Loucy (cell line): ENCODE results near the gene PLS1.
"Not testable (repeated sequence)": the region's sequence is repeated elsewhere in the genome, so short reads cannot be mapped to it uniquely, and the experiment has no call there.

Experiments
- H2AFZ ChIP-seq: fragments of 200-600 bp; sonication (generic); 2 replicates; pipeline ENCODE4 v1.6.0; 2016; ENCODE audit warnings: antibody characterized with exemption, mild to moderate bottlenecking, low read length, moderate library complexity
- H3F3A ChIP-seq: fragments of 200-600 bp; 2 replicates; pipeline ENCODE4 v1.6.0; 2016; ENCODE audit warnings: antibody characterized with exemption, low read depth, mild to moderate bottlenecking
- H3K27me3 ChIP-seq: fragments of 200-600 bp; sonication (generic); 2 replicates; pipeline ENCODE4 v1.6.1; 2014; ENCODE audit warnings: low read length, mild to moderate bottlenecking; ENCODE audit not compliant: insufficient read depth, poor library complexity, severe bottlenecking
- H3K36me3 ChIP-seq: fragments of 200-600 bp; sonication (generic); 2 replicates; pipeline ENCODE4 v1.6.1; 2016; ENCODE audit warnings: low read length; ENCODE audit not compliant: insufficient read depth
- H3K4me1 ChIP-seq: fragments of 200-600 bp; sonication (generic); 2 replicates; pipeline ENCODE4 v1.5.1; 2014; ENCODE audit warnings: low read length, mild to moderate bottlenecking; ENCODE audit not compliant: insufficient read depth, poor library complexity, severe bottlenecking
- H3K4me2 ChIP-seq: fragments of 200-600 bp; sonication (generic); 2 replicates; pipeline ENCODE4 v1.6.0; 2014; ENCODE audit warnings: antibody characterized with exemption, low read length, low read depth, mild to moderate bottlenecking; ENCODE audit not compliant: poor library complexity, severe bottlenecking
- H3K4me3 ChIP-seq: fragments of 200-600 bp; sonication (generic); 2 replicates; pipeline ENCODE4 v1.5.1; 2014; ENCODE audit warnings: low read length, mild to moderate bottlenecking, mixed read lengths; ENCODE audit not compliant: poor library complexity, severe bottlenecking
- H3K79me2 ChIP-seq: fragments of 200-600 bp; sonication (generic); 2 replicates; pipeline ENCODE4 v1.6.1; 2014; ENCODE audit warnings: low read length; ENCODE audit not compliant: insufficient read depth
- H3K9ac ChIP-seq: fragments of 200-600 bp; sonication (generic); 2 replicates; pipeline ENCODE4 v1.6.0; 2014; ENCODE audit warnings: mild to moderate bottlenecking, low read depth, low read length, moderate library complexity; ENCODE audit not compliant: poor library complexity, severe bottlenecking
- H3K9me2 ChIP-seq: fragments of 200-600 bp; sonication (generic); replicated peaks from 2 replicates; pipeline ENCODE4 v1.6.1; 2016; ENCODE audit warnings: low read depth, low read length, mixed read lengths
- H3K9me3 ChIP-seq: fragments of 200-600 bp; sonication (generic); 2 replicates; pipeline ENCODE4 v1.6.1; 2014; ENCODE audit warnings: mild to moderate bottlenecking, antibody characterized with exemption, low read length, low read depth; ENCODE audit not compliant: insufficient read depth
- H4K20me1 ChIP-seq: fragments of 200-600 bp; sonication (generic); 2 replicates; pipeline ENCODE4 v1.6.0; 2014; ENCODE audit warnings: antibody characterized with exemption, low read length, mild to moderate bottlenecking; ENCODE audit not compliant: insufficient read depth, poor library complexity, severe bottlenecking
- EZH2phosphoT487 ChIP-seq: fragments of 200-600 bp; IDR thresholded peaks from 2 replicates; pipeline ENCODE4 v1.6.1; 2018; ENCODE audit warnings: antibody characterized with exemption, mild to moderate bottlenecking, moderate library complexity, borderline replicate concordance
- TF ChIP-seq, protein P1 (sequence below): fragments of 200-600 bp; sonication (generic); conservative IDR thresholded peaks from 2 replicates; pipeline ENCODE4 v1.5.1; 2014; ENCODE audit warnings: mild to moderate bottlenecking, antibody characterized with exemption, low read length

PLS1 gene, protein sequence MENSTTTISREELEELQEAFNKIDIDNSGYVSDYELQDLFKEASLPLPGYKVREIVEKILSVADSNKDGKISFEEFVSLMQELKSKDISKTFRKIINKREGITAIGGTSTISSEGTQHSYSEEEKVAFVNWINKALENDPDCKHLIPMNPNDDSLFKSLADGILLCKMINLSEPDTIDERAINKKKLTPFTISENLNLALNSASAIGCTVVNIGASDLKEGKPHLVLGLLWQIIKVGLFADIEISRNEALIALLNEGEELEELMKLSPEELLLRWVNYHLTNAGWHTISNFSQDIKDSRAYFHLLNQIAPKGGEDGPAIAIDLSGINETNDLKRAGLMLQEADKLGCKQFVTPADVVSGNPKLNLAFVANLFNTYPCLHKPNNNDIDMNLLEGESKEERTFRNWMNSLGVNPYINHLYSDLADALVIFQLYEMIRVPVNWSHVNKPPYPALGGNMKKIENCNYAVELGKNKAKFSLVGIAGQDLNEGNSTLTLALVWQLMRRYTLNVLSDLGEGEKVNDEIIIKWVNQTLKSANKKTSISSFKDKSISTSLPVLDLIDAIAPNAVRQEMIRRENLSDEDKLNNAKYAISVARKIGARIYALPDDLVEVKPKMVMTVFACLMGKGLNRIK

DNA sequence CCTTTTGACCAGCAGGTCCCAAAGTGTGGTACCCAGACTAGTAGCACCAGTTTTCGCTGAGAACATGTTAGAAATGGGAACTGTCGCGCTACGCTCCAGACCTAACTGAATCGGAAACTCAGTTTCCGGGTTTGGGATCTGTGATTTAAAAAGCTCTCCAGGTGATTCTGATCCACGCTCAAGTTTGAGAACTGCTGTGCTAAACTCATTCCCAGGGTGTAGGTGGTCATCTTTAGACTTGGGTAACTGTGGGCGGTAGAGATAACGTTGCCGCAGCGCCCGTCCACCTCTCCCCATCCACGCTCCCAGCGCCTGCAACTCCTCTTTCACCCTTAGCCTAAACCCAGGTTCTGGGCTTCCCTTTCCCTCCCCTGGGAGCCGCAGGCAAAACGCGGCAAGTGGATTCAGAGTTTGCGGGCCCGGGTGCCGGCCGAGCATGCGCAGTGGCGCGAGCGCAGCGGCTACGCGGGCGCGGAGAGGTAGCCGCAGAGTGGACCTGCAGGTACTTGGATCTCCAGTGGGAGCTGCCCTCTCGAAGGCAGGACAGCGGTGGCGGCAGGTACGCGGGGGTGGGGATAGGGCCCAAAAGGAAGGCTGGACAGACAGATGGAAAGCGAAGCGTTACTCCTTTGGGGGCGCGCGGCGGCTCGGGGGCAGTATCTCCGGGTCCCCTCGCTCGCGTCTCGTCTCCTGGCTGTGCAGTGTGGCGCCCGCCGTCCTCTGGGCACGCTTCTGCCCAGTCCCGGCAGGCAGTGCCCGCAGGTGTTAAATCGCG, at the start of gene PLS1:
Gene PLS1, plus strand, starts transcription at position 443 of the 775 bp plus-strand sequence. CDS start 67,845 bp downstream, outside the sequence.
- TF ChIP-seq EZH2phosphoT487, result no peak
- TF ChIP-seq, protein P1, sequence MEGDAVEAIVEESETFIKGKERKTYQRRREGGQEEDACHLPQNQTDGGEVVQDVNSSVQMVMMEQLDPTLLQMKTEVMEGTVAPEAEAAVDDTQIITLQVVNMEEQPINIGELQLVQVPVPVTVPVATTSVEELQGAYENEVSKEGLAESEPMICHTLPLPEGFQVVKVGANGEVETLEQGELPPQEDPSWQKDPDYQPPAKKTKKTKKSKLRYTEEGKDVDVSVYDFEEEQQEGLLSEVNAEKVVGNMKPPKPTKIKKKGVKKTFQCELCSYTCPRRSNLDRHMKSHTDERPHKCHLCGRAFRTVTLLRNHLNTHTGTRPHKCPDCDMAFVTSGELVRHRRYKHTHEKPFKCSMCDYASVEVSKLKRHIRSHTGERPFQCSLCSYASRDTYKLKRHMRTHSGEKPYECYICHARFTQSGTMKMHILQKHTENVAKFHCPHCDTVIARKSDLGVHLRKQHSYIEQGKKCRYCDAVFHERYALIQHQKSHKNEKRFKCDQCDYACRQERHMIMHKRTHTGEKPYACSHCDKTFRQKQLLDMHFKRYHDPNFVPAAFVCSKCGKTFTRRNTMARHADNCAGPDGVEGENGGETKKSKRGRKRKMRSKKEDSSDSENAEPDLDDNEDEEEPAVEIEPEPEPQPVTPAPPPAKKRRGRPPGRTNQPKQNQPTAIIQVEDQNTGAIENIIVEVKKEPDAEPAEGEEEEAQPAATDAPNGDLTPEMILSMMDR, result peak; percentile 20
- Histone ChIP-seq H3K79me2 (peaks cover 27% of the 10 kb centered on the region; the same call in 1 of the 2 replicates), H3K9me2 (no peaks in the 10 kb centered on the region), H4K20me1 (no peaks in the 10 kb centered on the region), H3K9ac (peak within 1 kb of the TSS; percentile 77), H3K9me3 (no peaks in the 10 kb centered on the region), H3K36me3 (no peaks in the 10 kb centered on the region), H3K4me1 (peaks cover 25% of the 10 kb centered on the region), H3K4me3 (peak within 1 kb of the TSS; percentile 85), H2AFZ (peak within 1 kb of the TSS; percentile 100), H3K27me3 (no peaks in the 10 kb centered on the region), H3K4me2 (peak within 1 kb of the TSS; percentile 92), H3F3A (no peaks in the 10 kb centered on the region)

DNA sequence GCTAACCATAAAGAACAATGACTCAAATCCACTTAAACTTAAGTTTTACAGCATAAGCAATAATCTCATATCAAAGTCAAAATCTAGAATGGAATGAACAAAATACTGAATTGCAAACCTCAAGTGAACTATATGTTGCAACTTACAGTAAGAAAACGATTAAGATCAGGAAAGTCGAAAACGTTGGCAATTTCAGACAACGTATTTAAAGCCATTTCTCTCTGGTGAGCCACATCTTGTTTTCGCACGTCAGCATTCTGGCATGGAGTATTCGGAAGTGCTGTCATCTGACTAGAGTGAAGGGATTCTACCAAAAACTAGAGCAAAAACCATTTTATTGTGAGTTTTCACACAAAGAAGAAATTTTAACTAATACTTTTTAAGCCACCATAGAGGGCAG, 46.2 kb upstream of the PLS1 start:
- H3K9me2 ChIP-seq, result no peaks in the 10 kb centered on the region
- H3K79me2 ChIP-seq, result no peaks in the 10 kb centered on the region
- H2AFZ ChIP-seq, result no peak overlapping the region
- no peaks in the 10 kb centered on the region for H3F3A ChIP-seq
- no peak overlapping the region for H3K4me2 ChIP-seq
- H3K4me3 ChIP-seq, result no peak overlapping the region
- no peaks in the 10 kb centered on the region for H3K27me3 ChIP-seq
- H3K9ac ChIP-seq, result no peak overlapping the region
- H3K4me1 ChIP-seq, result no peaks in the 10 kb centered on the region
- H4K20me1 ChIP-seq, result no peaks in the 10 kb centered on the region
- TF ChIP-seq EZH2phosphoT487, result no peak
- TF ChIP-seq, protein P1, result no peak
- peaks cover 23% of the 10 kb centered on the region for H3K36me3 ChIP-seq
- no peaks in the 10 kb centered on the region for H3K9me3 ChIP-seq

DNA sequence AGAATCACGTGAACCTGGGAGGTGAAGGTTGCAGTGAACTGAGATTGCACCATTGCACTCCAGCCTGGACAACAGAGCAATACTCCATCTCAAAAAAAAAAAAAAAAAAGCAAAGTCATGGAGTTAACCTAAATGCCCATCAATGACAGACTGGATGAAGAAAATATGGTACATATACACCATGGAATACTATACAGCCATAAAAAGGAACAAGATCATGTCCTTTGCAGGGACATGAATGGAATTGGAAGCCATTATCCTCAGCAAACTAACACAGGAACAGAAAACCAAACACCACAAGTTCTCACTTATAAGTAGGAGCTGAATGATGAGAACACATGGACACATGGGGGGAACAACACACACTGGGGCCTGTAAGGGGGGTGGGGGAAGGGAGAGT, 43.6 kb upstream of the PLS1 start:
- not testable (repeated sequence) for H4K20me1 ChIP-seq, H3K9me2 ChIP-seq, H3F3A ChIP-seq, H3K79me2 ChIP-seq, H3K9me3 ChIP-seq, H3K27me3 ChIP-seq, H3K9ac ChIP-seq, H3K4me3 ChIP-seq, H3K4me1 ChIP-seq, H2AFZ ChIP-seq, H3K4me2 ChIP-seq
- peaks cover 37% of the 10 kb centered on the region for H3K36me3 ChIP-seq
